A549 treated with CORT108297 at 1 μM for 4 hours (cell line): ENCODE results near the gene CLC. TPM values are rescaled to one million over a fixed set of nuclear protein-coding genes. Genes with fewer than 3 reads are reported as not detected.

Source experiments
- total RNA-seq: library from RNA; stranded (reverse); fragments of 200-300 nt; extraction: Qiagen RNA extraction; gene quantifications from 5 replicates; pipeline ENCODE4 v1.2.3, GENCODE V29; 2022

The CLC gene
- total RNA-seq, result not detected in 5 replicates

DNA sequence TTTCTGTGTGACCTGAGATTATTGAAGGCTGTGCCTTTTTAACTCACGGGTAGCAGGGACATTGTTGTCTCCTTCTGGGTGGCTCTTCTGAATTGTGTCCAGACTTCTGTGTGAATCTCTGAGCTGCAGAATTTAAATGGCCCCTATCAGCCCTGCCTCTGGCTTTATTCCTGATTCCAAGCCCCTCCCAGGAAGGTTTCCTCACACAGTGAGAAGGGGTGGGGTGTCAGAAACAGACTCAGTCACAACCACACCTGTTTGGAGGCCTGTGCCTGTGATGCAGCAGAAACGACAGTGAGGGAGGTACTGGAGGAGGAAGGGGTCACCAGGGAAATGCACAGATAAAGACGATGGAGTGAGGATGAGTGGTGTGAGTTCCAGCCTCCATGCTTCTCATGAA is at the start of gene CLC:
Gene CLC (minus strand): TSS at position 139 of the 400 bp plus-strand sequence. CDS start 77 bp downstream, at position 62.

DNA sequence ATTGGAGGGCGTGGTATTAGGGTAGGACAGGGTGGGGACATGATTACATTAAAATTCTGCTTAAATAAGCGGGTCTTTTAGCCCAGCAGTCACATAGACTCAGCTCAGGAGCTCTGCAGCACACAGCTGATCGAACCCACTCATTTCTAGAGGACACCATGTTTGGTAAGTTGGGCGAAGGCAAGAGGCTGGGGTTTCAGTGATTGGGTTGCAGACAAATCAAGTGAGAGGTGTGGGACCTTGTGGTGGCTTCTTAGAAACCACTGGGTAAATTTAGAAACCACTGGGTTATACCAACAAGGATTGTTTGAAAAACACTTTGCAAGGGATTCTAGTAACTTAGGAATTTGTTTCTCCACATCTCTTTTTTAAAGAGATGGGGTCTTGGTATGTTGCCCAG is 40.9 kb upstream of the CLC start, which contains the start of gene LEUTX:
Gene LEUTX (plus strand): TSS at position 92 of the 400 bp plus-strand sequence. CDS start 67 bp downstream, at position 159.

DNA sequence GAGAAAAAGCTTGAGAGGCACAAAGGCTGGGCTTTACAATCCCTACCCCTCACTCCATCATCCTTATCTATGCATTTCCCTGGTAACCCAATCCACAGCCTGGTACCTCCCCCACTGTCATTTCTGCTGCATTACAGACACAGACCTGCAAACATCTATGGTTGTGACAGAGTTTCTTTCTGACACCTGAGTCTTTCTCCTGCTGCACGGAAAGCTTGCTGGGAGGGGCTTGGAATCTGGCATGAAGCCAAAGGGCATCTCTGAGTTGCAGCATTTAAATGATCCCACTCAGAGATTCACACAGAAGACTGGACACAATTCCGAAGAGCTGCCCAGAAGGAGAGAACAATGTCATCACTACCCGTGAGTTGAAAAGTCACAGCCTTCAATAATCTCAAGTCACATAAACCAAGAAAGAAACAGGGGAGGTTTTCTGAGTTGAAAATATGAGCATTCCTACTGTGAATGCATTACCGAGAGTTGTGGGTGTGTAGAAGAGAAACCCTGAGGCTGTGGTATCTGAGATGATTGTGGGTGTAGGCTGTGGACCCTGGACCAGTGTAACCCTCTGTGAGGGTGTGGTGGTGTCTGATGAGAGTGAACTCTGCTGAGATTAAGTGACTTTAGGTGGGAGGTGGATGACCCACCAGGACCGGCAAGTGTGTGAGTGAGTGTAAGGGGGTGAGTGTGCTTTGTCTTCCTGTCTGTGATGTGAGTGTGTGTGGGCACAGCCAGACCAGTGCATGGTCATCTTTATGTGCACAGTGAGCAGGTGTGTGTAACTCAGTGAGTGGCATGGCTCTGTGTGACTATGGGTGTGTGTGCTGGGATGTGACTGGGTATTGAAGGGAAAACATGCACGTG is 33.4 kb downstream of the CLC start, which contains the start of gene LGALS14:
Gene LGALS14 (plus strand): TSS at position 301 of the 864 bp plus-strand sequence. CDS start 48 bp downstream, at position 349.

Other genes starting within 250 kb of the CLC start
- gene DLL3, start 239.1 kb downstream of the CLC start, total RNA-seq, result 6.8 to 11.9 TPM (median 11.2 TPM) in 5 replicates
- not detected in 5 replicates for gene SELENOV, start 222.9 kb downstream of the CLC start, total RNA-seq
- 8.4 to 10.2 TPM (median 8.7 TPM) in 5 replicates for gene EID2B, start 205.2 kb downstream of the CLC start, total RNA-seq
- gene EID2, start 197.9 kb downstream of the CLC start, total RNA-seq, result 33.7 to 46.9 TPM (median 42.4 TPM) in 5 replicates
- not detected in 5 replicates for gene LGALS13, start 135.5 kb downstream of the CLC start, total RNA-seq
- gene LGALS16, start 82.1 kb downstream of the CLC start, total RNA-seq, result not detected in 5 replicates
- gene LGALS14, start 33.5 kb downstream of the CLC start, total RNA-seq, result not detected in 5 replicates
- not detected in 5 replicates for gene LEUTX, start 40.8 kb upstream of the CLC start, total RNA-seq
- 19.2 to 25.4 TPM (median 24.6 TPM) in 5 replicates for gene DYRK1B, start 96.1 kb upstream of the CLC start, total RNA-seq
- 621 to 770 TPM (median 696 TPM) in 5 replicates for gene FBL, start 108.3 kb upstream of the CLC start, total RNA-seq
- 0.45 to 1.2 TPM (median 0.91 TPM) in 5 replicates for gene FCGBP, start 196.6 kb upstream of the CLC start, total RNA-seq
- 263 to 309 TPM (median 279 TPM) in 5 replicates for gene PSMC4, start 233.1 kb upstream of the CLC start, total RNA-seq